Measurements from ENCODE around the gene LINC00237.

Gene LINC00237

GRCh38 chr20:21082584-21082983, 23.6 kb downstream of the LINC00237 start:
- TF ChIP-seq JUND (IDR thresholded peaks at IDR 0.05; ENCODE audit: low read depth) = no peak
- in situ Hi-C loops (cut with HindIII; ENCODE audit: low pct_unique_long_range_greater_than_20kb, low sequenced_read_pairs) = no loop called here
- DNase-seq (ENCODE audit: low read depth in 1 of 2, low spot score in 1 of 2) = no peak

DNA sequence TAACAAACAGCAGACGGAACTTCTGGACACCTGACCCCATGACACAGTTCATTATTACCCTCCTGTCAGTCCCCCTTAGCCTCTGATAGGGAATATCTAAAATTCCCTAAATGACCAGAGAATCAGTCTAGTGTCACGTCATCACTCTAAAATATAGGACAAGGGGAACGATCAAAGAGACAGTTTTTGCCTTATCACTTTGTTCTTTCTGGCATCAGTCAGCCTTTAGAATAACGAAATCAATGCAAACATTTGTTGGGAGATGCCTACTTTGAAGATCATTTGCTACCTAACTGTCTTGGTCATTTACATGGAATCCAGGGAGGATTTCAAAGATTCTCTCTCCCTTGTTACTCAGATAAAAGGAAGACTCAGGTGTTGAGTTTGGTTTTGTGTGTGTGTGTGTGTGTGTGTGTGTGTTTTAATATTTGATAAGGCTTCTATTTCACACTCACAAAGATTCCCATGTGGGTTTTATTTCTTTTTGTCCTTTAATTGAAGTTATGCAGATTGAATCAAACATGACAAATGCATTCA, 28.3 kb downstream of the LINC00237 start:
- DNase-seq (ENCODE audit: low read depth in 1 of 2, low spot score in 1 of 2) = no peak
- in situ Hi-C loops (cut with HindIII; ENCODE audit: low pct_unique_long_range_greater_than_20kb, low sequenced_read_pairs) = no loop called here
- no peak for TF ChIP-seq JUND (IDR thresholded peaks at IDR 0.05; ENCODE audit: low read depth)

- in situ Hi-C loops (cut with HindIII; ENCODE audit: low pct_unique_long_range_greater_than_20kb, low sequenced_read_pairs) = no loop called here
- DNase-seq (ENCODE audit: low read depth in 1 of 2, low spot score in 1 of 2) = no peak
- no peak for TF ChIP-seq JUND (IDR thresholded peaks at IDR 0.05; ENCODE audit: low read depth)
These were observed 30.1 kb downstream of the LINC00237 start for GRCh38 chr20:21076073-21076472.

DNA sequence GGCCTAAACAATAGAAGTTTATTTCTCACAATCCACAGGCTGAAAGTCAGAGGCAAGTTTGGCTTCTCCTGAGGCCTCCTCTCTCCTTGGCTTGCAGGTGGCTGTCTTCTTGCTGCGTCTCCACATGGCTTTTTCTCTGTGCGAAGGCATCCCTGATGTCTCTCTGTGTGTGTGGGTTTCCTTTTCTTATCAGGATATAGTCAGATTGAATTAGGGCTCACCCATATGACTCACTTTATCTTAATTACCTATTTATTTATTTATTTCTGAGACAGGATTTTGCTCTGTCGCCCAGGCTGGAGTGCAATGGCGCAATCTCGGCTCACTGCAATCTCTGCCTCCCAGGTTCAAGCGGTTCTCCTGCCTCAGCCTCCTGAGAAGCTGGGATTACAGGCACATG, 30.7 kb downstream of the LINC00237 start:
- in situ Hi-C loops (cut with HindIII; ENCODE audit: low pct_unique_long_range_greater_than_20kb, low sequenced_read_pairs) = no loop called here

DNA sequence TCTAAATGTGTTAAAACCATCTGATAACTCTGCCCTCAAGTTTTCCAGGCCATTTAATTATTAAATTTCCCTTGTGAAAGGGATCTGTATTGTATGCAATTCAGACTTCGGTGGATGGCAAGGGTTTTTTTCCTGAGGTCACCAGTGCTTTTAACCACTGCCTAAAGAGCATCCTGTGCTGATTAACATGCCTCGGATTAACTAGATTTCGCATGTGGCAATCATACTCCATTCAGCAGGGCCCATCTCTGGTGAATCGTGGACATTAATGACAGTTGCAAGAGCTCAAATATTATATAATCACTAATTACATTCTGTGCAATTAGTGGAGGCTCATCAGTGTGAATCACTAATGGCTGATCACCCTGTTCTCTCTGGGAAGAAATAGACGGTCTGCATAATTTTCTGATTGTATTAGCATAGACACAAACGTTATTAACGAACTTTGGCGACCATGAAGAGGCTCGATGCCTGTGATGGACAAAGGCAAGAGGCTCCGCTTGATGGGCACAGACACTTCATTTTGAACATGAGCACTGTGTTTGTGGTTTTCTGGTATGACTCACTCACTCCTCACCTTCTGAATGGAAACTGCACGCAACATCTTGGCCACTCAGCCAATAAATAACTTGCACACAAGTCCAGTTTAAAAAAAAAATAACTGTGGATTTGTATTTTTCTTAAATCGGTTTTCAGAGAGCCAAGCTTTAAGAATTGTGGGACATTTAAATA, 31.4 kb downstream of the LINC00237 start:
- in situ Hi-C loops (cut with HindIII; ENCODE audit: low pct_unique_long_range_greater_than_20kb, low sequenced_read_pairs) = no loop called here
- no peak for DNase-seq (ENCODE audit: low read depth in 1 of 2, low spot score in 1 of 2)
- no peak for TF ChIP-seq JUND (IDR thresholded peaks at IDR 0.05; ENCODE audit: low read depth)

More for the DNA sequence above, 30.7 kb downstream of the LINC00237 start:
- DNase-seq (ENCODE audit: low read depth in 1 of 2, low spot score in 1 of 2) = no peak
- no peak for TF ChIP-seq JUND (IDR thresholded peaks at IDR 0.05; ENCODE audit: low read depth)

DNA sequence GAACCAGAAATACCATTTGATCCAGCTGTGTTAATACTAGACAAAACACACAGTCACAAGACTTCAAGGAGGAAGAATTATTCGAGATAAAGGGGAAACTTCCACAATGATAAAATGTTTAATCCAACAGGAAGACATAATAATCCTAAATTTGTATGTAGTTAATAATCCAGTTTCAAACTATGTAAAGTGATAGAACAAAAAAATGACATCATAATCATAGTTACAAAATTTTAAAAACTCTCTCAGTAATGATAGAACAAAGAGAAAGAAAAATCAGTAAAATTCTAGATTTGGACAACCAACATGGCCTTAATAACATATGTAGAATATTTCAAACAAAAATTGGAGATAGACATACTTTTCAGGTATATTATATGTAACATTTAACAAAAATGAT, 38.9 kb downstream of the LINC00237 start:
- no peak for DNase-seq (ENCODE audit: low read depth in 1 of 2, low spot score in 1 of 2)
- in situ Hi-C loops (cut with HindIII; ENCODE audit: low pct_unique_long_range_greater_than_20kb, low sequenced_read_pairs) = no loop called here
- no peak for TF ChIP-seq JUND (IDR thresholded peaks at IDR 0.05; ENCODE audit: low read depth)

- no peak for TF ChIP-seq JUND (IDR thresholded peaks at IDR 0.05; ENCODE audit: low read depth)
- in situ Hi-C loops (cut with HindIII; ENCODE audit: low pct_unique_long_range_greater_than_20kb, low sequenced_read_pairs) = no loop called here
These were observed 41.2 kb downstream of the LINC00237 start for GRCh38 chr20:21064924-21065323.

DNA sequence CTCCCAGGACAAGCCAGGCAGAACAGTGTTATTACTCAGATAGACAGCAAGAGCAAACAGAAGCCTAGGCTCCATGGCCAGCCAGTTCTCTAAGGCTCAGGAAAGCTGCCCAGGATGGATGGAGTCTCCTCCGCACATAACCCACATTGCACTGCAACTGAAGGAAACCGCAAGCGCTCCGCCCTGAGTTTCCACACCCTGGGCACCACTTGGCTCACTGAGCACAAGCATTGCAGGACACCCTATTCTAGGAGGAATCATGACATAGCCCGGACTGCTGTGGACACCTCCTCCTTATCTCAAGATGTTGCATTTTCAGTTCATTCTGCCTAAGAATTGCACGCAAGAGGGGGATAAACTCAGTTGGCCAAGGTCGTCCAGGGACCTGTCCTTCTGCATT, 42.9 kb downstream of the LINC00237 start:
- TF ChIP-seq JUND (IDR thresholded peaks at IDR 0.05; ENCODE audit: low read depth) = no peak
- in situ Hi-C loops (cut with HindIII; ENCODE audit: low pct_unique_long_range_greater_than_20kb, low sequenced_read_pairs) = no loop called here
- DNase-seq (ENCODE audit: low read depth in 1 of 2, low spot score in 1 of 2) = no peak

More at GRCh38 chr20:21064924-21065323, 41.2 kb downstream of the LINC00237 start:
- no peak for DNase-seq (ENCODE audit: low read depth in 1 of 2, low spot score in 1 of 2)

DNA sequence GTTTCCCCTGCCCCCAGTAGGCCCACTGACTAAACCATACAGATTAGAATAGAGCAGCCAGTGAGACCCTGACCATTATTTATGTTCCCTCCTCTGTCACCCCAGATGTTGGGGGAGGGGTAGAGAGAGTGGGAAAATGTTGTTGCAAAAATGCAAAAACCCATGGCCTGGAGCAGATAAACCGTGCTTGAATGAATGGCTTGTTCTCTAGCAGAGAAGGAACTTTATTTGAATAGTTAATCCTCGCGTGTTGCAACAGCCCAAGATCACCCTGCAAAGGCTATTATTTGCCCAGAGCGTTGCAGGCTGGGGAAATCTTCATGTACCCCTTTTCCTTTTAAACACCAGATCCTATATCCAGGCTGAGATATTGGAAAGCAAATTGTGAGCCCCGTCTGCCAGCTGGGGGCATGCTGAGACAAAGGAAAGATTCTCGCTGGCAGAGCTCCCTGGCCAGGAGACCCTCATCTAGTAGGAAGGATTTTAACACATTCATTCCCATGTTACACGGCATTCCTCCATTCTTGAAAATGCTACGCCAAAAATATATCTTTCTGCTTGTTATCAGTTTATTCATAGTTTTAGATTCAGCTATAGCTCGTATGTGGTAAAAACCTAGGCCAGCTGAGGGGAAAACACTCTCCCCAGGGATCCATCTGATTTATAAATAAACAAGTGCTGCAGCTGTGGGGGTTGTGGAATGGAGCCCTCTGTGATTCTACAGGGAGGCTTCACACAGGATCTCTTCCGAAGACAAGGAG, 53.0 kb downstream of the LINC00237 start:
- in situ Hi-C loops (cut with HindIII; ENCODE audit: low pct_unique_long_range_greater_than_20kb, low sequenced_read_pairs) = no loop called here
- no peak for DNase-seq (ENCODE audit: low read depth in 1 of 2, low spot score in 1 of 2)
- no peak for TF ChIP-seq JUND (IDR thresholded peaks at IDR 0.05; ENCODE audit: low read depth)

DNA sequence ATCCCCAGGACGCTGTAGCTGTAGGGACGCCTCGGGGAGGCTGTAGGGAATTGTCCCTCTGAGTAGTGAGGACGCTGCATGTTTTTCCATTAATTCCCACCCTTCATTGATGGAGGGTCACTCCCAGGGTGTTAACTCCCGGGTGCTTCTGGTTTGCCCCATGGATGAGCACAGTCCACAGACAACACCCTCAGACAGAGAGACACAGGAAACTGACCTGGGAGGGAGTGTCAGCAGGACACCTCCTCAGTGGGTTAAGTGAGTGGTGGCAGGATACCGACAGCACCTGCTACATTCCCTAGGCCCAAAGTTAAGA, 53.5 kb downstream of the LINC00237 start:
- TF ChIP-seq JUND (IDR thresholded peaks at IDR 0.05; ENCODE audit: low read depth) = no peak
- in situ Hi-C loops (cut with HindIII; ENCODE audit: low pct_unique_long_range_greater_than_20kb, low sequenced_read_pairs) = no loop called here
- DNase-seq (ENCODE audit: low read depth in 1 of 2, low spot score in 1 of 2) = no peak

- in situ Hi-C loops (cut with HindIII; ENCODE audit: low pct_unique_long_range_greater_than_20kb, low sequenced_read_pairs) = no loop called here
- DNase-seq (ENCODE audit: low read depth in 1 of 2, low spot score in 1 of 2) = no peak
- TF ChIP-seq JUND (IDR thresholded peaks at IDR 0.05; ENCODE audit: low read depth) = no peak
These were observed 53.9 kb downstream of the LINC00237 start for GRCh38 chr20:21052241-21052640.

- no peak for DNase-seq (ENCODE audit: low read depth in 1 of 2, low spot score in 1 of 2)
- TF ChIP-seq JUND (IDR thresholded peaks at IDR 0.05; ENCODE audit: low read depth) = no peak
- in situ Hi-C loops (cut with HindIII; ENCODE audit: low pct_unique_long_range_greater_than_20kb, low sequenced_read_pairs) = no loop called here
These were observed 55.4 kb downstream of the LINC00237 start for GRCh38 chr20:21050710-21051109.

GRCh38 chr20:21049305-21049828, 56.8 kb downstream of the LINC00237 start:
- no peak for DNase-seq (ENCODE audit: low read depth in 1 of 2, low spot score in 1 of 2)
- in situ Hi-C loops (cut with HindIII; ENCODE audit: low pct_unique_long_range_greater_than_20kb, low sequenced_read_pairs) = no loop called here

More at GRCh38 chr20:21049305-21049828, 56.8 kb downstream of the LINC00237 start:
- no peak for TF ChIP-seq JUND (IDR thresholded peaks at IDR 0.05; ENCODE audit: low read depth)
